C4-2B (cell line): ENCODE measurements around the gene MACROD1.

Experiments
- H3K27ac ChIP-seq: fragments of 450-650 bp; 2 replicates; pipeline ENCODE4 v1.5.1; 2017
- CTCF ChIP-seq: fragments of 450-650 bp; conservative IDR thresholded peaks from 2 replicates; pipeline ENCODE4 v1.5.1; 2017; ENCODE audit warnings: mild to moderate bottlenecking
- ZFX ChIP-seq: fragments of 450-650 bp; IDR thresholded peaks from 2 replicates; pipeline ENCODE4 v1.6.1; 2017

MACROD1 gene

GRCh38 chr11:64096835-64097234, 69.1 kb downstream of the MACROD1 start:
- H3K27ac ChIP-seq, result no peak overlapping the region
- TF ChIP-seq CTCF (no peak), ZFX (no peak)

GRCh38 chr11:64095949-64096348, 70.0 kb downstream of the MACROD1 start:
- no peak for TF ChIP-seq CTCF
- no peak for TF ChIP-seq ZFX
- no peak overlapping the region for H3K27ac ChIP-seq

GRCh38 chr11:64095273-64095817, 70.6 kb downstream of the MACROD1 start:
- no peak overlapping the region for H3K27ac ChIP-seq

GRCh38 chr11:64094463-64095260, 71.3 kb downstream of the MACROD1 start:
- H3K27ac ChIP-seq, result no peak overlapping the region
- TF ChIP-seq ZFX (no peak), CTCF (no peak)

More at GRCh38 chr11:64095273-64095817, 70.6 kb downstream of the MACROD1 start:
- no peak for TF ChIP-seq ZFX
- TF ChIP-seq CTCF, result no peak

GRCh38 chr11:64093233-64094039, 72.5 kb downstream of the MACROD1 start:
- TF ChIP-seq ZFX (no peak), CTCF (no peak)
- H3K27ac ChIP-seq, result no peak overlapping the region

GRCh38 chr11:64092761-64093136, 73.2 kb downstream of the MACROD1 start:
- no peak for TF ChIP-seq CTCF
- no peak for TF ChIP-seq ZFX
- H3K27ac ChIP-seq, result no peak overlapping the region
